HG03025 (cell line): ENCODE results near the gene PAX5.

ENCODE experiments used
- ATAC-seq: cut with Tn5 transposase; IDR thresholded peaks from one replicate; pipeline ENCODE4 v1.9.1; 2021; ENCODE audit warnings: mild to moderate bottlenecking, moderate library complexity; ENCODE audit not compliant: unreplicated experiment, low FRiP score

Gene PAX5

GRCh38 chr9:36866840-36867239, 167.2 kb downstream of the PAX5 start:
- no peak for ATAC-seq

GRCh38 chr9:36865731-36866635, 168.1 kb downstream of the PAX5 start:
- no peak for ATAC-seq

- no peak for ATAC-seq
Measured at GRCh38 chr9:36864491-36865410, 169.3 kb downstream of the PAX5 start.

GRCh38 chr9:36862206-36863145, 171.6 kb downstream of the PAX5 start:
- ATAC-seq, result no peak

- no peak for ATAC-seq
Measured at GRCh38 chr9:36861528-36862205, 172.4 kb downstream of the PAX5 start.

- ATAC-seq, result no peak
Measured at GRCh38 chr9:36858805-36859375, 175.2 kb downstream of the PAX5 start.

GRCh38 chr9:36855448-36856315, 178.4 kb downstream of the PAX5 start:
- no peak for ATAC-seq

- no peak for ATAC-seq
Measured at GRCh38 chr9:36854751-36855150, 179.3 kb downstream of the PAX5 start.

GRCh38 chr9:36854034-36854433, 180.0 kb downstream of the PAX5 start:
- no peak for ATAC-seq

GRCh38 chr9:36853233-36853632, 180.8 kb downstream of the PAX5 start:
- ATAC-seq, result no peak

- ATAC-seq, result no peak
Measured at GRCh38 chr9:36849943-36850342, 184.1 kb downstream of the PAX5 start.

GRCh38 chr9:36848946-36849345, 185.1 kb downstream of the PAX5 start:
- ATAC-seq, result no peak

GRCh38 chr9:36847781-36848673, 186.0 kb downstream of the PAX5 start:
- no peak for ATAC-seq

- no peak for ATAC-seq
Measured at GRCh38 chr9:36846621-36847020, 187.4 kb downstream of the PAX5 start.

- ATAC-seq, result no peak
Measured at GRCh38 chr9:36845844-36846243, 188.2 kb downstream of the PAX5 start.

- no peak for ATAC-seq
Measured at GRCh38 chr9:36844961-36845360, 189.1 kb downstream of the PAX5 start.

GRCh38 chr9:36843964-36844363, 190.1 kb downstream of the PAX5 start:
- ATAC-seq, result no peak
